Measurements from ENCODE around the gene WDR45B. TPM values are rescaled to one million over a fixed set of nuclear protein-coding genes. Genes with fewer than 3 reads are reported as not detected.

The WDR45B gene
- total RNA-seq, 4 donors from 2014 or later: 68.1 to 111 (median 83.2) TPM

Small RNA genes within 50 kb of the gene (microRNA-seq; reads per million reads assigned to microRNA genes)
- gene MIR4525 (ENCODE audit: borderline number of aligned reads in 1 of 2, borderline replicate concordance in 2 of 2): 0 to 2.7 reads per million in 2 donors

Other genes starting within 250 kb of the WDR45B start
- gene HEXD, start 230.1 kb downstream of the WDR45B start, total RNA-seq: 10 to 100 TPM; 30.0 to 47.1 (median 39.3) TPM
- 10 to 100 TPM; 13.0 to 28.7 (median 23.2) TPM for gene OGFOD3, start 229.9 kb downstream of the WDR45B start, total RNA-seq
- 10 to 100 TPM; 32.4 to 48.8 (median 43.5) TPM for gene CYBC1, start 197.7 kb downstream of the WDR45B start, total RNA-seq
- gene NARF, start 189.7 kb downstream of the WDR45B start, total RNA-seq: 10 to 100 TPM; 39.9 to 59.2 (median 44.3) TPM
- gene FOXK2, start 128.7 kb downstream of the WDR45B start, total RNA-seq: 10 to 100 TPM; 40.4 to 76.7 (median 52.4) TPM
- gene RAB40B, start 50.3 kb upstream of the WDR45B start, total RNA-seq: 10 to 100 TPM; 17.4 to 51.2 (median 27.0) TPM
- gene FN3KRP, start 68.3 kb upstream of the WDR45B start, total RNA-seq: 10 to 100 TPM; 13.1 to 21.2 (median 18.3) TPM
- gene FN3K, start 87.2 kb upstream of the WDR45B start, total RNA-seq: 1 to 10 TPM; 1.4 to 4.8 (median 3.3) TPM
- 10 to 100 TPM; 38.7 to 73.4 (median 51.5) TPM for gene TBCD, start 103.6 kb upstream of the WDR45B start, total RNA-seq
- gene ZNF750, start 191.6 kb upstream of the WDR45B start, total RNA-seq: 100 to 1,000 TPM; 202 to 426 (median 294) TPM